Measurements from ENCODE around the gene KRTAP5-1.

GRCh38 chr11:1576825-1577224 lies 8.3 kb downstream of the KRTAP5-1 start:
- TF ChIP-seq CTCF (IDR thresholded peaks at IDR 0.05) (no peak), POLR2A (IDR thresholded peaks at IDR 0.05) (no peak)
